GM12801 (cell line): ENCODE data around the gene TBC1D16.

Experiments used
- TF ChIP-seq, protein P1 (sequence below): IDR thresholded peaks from one replicate; pipeline ENCODE4 v1.5.1; 2011; ENCODE audit warnings: control low read depth; ENCODE audit not compliant: insufficient read length; ENCODE audit errors: extremely low read depth

The TBC1D16 gene

DNA sequence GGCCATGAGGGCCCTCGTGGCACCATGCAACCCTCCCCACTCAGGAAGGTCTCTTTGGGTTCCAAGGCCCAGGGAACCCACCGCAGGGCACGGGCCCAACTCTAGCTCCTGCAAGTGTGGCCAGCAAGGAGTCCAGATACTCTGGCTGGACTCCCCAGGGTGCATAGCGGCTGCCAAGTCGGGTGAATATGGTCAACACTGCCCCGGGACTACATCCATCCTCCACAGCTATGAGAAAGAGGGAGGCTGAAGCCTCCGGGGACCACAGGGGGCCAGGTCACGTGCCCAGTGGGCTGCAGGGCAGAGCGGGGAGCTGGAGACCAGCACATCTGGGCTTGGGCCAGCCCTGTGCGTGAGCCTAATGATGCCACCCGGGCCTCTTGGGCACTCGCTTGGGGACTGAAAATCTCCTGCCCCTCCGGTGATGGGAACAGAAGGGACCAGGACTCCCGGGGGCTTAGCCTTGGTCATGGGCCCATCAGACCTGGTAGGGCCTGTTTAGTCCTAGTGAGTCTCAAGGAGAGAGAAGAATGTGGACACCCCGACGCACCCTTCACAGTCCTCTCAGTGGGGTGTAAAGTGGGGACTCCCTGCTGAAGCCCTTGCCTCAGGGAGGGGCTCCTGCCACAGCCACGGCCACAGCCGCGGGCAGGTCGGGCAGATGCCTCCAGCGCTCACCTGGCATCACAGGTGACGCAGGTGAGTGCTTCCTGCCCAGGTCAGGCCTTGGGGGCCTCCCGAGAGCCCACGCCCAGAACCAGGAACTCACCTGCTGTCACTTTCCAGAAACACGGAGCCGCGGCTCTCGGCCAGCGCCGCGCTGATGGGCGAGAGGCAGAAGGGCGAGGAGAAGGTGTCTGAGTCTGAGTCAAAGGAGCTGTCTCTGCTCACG, 26.0 kb downstream of the TBC1D16 start:
- TF ChIP-seq, protein P1, sequence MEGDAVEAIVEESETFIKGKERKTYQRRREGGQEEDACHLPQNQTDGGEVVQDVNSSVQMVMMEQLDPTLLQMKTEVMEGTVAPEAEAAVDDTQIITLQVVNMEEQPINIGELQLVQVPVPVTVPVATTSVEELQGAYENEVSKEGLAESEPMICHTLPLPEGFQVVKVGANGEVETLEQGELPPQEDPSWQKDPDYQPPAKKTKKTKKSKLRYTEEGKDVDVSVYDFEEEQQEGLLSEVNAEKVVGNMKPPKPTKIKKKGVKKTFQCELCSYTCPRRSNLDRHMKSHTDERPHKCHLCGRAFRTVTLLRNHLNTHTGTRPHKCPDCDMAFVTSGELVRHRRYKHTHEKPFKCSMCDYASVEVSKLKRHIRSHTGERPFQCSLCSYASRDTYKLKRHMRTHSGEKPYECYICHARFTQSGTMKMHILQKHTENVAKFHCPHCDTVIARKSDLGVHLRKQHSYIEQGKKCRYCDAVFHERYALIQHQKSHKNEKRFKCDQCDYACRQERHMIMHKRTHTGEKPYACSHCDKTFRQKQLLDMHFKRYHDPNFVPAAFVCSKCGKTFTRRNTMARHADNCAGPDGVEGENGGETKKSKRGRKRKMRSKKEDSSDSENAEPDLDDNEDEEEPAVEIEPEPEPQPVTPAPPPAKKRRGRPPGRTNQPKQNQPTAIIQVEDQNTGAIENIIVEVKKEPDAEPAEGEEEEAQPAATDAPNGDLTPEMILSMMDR, result no peak

DNA sequence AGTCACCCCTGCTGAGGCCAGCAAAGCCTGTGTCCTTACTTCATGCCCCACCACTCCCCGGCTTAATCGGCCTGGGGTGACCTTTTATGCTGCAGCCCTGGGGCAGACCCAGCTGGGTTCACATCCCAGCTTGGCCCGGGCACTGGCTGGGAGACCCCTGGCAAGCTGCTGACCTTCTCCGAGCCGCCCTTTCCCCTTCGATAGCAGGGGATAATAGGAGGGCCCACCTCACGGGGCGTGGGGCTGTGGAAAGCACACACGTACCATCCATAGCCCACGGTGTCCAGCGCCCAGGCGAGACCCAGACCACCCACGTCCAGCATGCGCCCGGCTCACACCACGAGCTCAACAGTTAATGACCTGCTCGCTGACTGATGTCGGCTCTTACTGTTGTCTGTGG, 26.8 kb downstream of the TBC1D16 start:
- TF ChIP-seq, protein P1, result no peak

DNA sequence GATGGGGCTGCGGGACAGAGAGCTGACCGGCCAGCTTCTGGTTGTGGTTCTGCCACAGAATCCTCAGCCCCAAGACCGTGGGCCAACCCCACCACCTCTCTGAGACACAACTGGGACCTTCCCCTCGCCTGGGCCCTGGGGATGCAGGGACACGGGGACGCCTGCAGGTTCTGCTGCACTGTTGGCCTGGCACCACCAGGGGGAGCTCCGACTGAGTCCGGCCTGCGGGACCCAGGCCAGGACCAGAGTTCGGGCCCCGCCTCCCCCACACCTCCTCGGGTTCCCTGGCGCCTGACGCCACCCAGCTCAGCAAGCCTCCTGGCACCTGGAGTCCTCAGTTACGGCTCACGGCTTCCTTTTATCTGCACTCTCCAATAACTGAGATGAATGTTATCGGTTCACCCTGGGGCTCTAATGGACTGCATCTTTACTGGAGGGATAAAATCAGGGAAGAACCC, 27.3 kb downstream of the TBC1D16 start:
- TF ChIP-seq, protein P1, result peak; percentile 0

DNA sequence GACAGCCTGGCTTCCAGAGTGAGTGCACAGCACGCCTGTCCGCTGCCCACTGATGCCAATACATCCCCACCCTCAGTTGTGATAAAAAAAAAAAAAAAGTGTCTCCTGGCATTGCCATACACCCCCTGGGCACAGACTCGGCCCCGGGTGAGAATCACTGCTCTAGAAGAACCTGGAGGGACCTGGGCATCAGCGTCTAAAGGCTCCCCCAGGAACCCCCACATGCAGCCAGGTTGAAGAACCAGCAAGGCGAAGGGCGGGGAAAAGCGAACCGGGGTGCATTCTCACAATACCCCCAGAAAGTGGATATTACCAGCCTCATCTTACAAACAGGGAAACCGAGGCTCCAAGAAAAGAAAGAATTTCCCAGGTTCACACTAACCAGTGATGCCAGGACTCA, 27.7 kb downstream of the TBC1D16 start:
- TF ChIP-seq, protein P1, result no peak

DNA sequence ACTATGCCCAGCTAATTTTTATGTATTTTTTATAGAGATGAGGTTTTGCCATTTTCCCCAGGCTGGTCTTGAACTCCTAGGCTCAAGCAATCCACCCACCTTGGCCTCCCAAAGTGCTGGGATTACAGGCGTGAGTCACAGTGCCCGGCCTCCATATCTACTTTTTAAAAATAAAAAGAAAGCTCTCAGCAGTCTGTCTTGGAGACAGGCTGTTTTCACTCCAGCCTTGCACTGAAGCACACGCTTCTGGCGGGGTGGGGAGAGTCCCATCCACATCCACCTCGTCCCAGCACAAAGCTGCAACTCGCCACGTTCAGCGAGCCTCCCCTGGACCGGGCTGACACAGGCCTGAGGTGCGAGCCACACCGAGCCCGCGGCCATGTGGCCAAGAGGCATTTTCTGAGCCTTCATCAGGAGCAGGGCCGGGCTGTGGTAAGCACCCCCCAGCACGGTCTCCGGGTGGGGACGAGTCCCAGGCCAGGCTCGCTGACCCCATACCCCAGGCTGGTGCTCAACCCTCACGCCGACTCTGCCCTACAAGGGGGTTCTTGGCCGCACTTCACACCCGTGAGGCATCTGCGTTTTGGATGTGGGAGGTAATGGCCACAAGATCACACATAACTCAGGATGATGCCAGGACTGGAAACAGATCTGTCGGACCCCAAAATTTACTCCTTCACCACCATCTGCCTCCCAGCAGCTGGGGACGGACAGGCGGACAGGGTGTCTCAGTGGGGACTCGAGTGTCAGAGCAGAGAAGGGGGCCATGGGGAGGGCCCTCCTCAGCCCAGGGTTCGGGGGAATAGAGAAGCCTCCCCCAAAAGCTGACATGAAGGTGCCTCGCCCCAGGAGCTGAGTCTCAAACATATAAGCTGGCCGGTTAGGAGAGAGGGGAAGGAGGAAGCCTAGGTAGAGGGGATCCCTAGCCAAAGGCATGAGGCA, 28.6 kb downstream of the TBC1D16 start:
- TF ChIP-seq, protein P1, result no peak

DNA sequence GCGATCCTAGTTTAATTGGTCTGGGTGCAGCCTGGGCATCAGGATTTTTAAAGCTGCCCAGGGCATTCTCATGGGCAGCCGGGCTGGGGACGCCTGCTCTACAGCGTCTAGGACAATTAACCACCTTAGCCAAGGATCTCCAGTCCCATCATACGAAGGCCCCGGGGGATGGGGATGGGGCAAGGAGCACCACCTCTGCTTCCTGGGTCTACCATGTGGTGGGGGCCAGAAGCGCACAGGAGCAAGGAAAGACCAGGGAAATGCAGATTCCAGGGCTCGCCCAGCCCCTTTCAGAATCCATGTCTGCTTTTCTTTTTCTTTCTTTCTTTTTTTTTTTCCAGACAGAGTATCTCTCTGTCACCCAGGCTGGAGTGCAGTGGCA, 29.3 kb downstream of the TBC1D16 start:
- TF ChIP-seq, protein P1, result no peak
